HG03097 (cell line): ENCODE data around the gene TBCB.

ENCODE experiments used
- ATAC-seq: cut with Tn5 transposase; IDR thresholded peaks from one replicate; pipeline ENCODE4 v1.9.1; 2021; ENCODE audit not compliant: unreplicated experiment, low FRiP score

TBCB gene

DNA sequence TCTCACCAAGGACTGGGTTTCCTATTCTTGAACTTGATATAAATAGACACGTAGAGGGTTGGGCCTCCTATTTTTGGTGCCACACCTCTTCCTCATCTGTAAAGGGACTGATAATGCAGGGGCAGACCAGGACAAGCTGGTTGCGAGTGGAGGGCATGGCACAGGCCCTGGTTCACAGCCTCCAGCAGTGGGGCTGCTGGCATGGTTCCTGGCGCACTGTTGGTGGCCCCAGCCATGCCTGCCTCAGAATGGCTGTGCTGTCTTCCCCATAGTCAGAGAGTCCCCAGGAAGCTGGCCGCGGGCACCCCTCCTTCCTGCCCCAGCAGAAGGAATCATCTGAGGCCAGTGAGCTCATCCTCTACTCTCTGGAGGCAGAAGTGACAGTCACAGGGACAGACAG lies 14.8 kb upstream of the TBCB start:
- ATAC-seq: no peak

DNA sequence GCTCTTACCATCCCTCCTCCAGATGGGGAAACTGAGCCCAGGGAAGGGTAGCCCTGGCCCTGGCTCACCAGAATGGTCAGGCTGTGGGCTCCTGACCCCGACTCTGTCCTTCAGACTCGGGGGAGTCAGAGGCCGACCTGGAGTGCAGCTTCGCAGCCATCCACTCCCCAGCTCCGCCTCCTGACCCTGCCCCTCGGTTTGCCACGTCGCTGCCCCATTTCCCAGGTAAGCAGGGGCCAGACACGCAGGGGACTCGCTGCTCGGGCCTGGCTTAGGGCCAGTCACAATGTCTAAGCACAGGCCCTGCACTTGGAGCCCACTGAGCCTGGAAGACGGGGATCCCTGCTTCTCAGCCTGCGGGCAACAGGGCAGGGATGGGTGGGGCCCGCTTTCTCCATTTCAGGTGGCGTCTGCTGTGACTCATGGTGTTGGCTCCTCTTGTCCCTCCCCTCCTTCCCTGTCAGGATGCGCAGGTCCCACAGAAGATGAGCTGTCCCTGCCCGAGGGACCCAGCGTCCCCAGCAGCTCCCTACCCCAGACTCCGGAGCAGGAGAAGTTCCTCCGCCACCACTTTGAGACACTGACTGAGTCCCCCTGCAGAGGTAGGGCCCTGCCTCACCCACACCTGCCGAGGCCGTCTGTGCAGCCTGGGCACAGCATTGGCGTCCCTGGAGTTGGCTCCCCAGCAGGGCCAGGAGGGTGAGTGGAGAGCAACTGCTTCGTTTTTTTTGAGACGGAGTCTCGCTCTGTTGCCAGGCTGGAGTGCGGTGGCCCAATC lies 13.5 kb upstream of the TBCB start:
- ATAC-seq: no peak

DNA sequence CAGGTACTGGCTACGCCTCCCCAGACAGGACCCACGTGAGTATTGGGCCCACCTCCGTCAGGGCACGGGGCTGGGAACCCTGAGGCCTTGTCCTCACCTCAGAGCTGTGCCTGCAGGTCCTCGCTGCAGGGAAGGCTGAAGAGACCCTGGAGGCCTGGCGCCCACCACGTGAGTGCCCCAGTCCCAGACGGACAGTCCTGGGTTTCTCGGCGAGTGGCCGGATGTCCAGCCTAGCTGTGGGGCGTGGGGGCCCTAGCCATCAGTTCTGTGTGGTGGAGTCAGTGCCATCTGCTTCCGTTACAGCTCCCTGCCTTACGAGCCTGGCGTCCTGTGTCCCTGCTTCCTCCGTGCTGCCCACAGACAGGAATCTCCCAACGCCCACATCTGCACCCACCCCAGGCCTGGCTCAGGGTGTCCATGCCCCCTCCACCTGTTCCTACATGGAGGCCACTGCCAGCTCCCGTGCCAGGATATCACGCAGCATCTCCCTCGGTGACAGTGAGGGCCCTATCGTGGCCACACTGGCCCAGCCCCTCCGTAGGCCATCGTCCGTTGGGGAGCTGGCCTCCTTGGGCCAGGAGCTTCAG lies 12.1 kb upstream of the TBCB start:
- no peak for ATAC-seq

DNA sequence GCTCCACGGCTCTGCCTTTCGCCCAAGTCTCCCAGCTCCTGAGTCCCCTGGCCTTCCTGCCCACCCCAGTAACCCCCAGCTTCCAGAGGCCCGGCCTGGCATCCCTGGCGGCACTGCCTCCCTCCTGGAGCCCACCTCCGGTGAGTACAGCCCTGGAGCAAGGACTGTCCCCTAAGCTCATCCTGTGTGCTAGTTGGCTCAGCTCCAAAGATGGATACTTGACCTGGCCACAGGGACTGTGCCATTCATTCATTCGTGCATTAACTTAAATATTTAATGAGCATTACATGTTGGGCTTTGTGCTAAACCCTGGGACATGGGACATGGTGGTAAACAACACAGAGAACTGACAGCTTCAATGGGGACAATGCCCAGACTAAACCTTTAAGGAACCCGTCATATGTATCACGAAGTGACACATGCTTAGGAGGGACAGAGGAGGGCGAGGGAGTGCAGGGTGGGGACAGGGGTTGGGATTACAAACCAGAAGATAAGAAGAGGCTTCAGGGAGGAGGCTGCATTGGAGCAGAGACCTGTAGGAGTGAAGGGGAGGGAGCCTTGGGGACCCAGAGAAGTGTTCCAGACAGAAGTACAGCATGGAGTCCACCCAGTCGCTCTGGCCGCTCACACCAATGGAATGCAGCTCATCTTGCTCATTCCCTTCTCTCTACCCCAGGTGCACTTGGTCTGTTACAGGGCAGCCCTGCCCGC lies 11.3 kb upstream of the TBCB start:
- no peak for ATAC-seq

DNA sequence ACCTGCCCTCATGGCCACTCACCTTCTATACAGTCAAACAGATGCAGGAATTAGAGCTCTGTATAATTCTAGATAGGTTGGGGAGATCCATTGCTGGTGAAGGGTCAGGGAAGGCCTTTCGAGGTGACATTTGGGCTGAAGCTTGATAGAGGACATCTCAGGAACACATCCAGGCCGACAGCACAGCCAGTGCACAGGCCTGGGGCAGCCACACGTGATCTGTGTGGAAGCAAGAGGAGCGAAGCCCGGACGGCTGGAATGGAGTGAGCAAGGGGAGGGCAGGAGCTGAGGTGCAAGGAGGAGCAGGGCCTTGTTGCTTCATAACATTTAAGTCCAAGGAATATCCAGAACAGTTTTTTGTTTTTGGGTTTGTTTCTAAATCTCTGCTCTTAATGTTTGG lies 8.8 kb upstream of the TBCB start:
- ATAC-seq: no peak

DNA sequence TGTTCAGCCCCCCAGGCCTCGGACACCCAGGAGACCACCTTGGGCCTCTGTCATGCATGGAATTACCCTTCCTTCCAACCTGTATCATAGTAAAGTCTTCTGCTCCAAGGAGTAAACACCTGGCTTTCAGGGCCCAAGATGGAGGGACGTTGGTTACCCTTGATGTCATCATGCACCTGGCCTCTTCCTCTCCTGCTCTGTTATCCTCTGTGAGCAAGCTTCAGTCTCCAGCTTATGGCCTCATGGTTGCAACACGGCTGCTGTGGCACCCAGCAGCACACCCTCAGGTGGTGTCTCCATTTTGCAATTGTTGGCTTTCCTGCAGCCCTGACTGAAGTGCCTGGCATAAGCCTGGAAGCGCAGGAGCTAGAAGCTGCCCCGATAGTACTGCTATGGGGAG lies 8.3 kb upstream of the TBCB start:
- no peak for ATAC-seq

DNA sequence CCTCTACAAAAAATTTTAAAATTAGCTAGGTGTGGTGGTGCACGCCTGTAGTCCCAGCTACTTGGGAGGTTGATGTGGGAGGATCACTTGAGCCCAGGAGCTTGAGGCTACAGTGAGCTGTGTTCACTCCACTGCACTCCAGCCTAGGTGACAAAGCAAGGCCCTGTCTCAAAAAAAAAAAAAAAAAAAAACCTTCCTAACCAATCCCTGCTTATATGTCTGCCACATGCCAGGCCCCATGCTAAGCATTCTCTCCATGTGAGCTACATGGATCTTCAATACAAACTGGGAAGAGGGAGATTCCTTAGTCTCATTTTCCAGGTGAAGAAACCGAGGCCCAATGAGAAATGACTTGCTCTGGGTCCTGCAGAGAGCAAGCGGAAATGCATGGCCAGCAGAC lies 6.6 kb upstream of the TBCB start:
- no peak for ATAC-seq

DNA sequence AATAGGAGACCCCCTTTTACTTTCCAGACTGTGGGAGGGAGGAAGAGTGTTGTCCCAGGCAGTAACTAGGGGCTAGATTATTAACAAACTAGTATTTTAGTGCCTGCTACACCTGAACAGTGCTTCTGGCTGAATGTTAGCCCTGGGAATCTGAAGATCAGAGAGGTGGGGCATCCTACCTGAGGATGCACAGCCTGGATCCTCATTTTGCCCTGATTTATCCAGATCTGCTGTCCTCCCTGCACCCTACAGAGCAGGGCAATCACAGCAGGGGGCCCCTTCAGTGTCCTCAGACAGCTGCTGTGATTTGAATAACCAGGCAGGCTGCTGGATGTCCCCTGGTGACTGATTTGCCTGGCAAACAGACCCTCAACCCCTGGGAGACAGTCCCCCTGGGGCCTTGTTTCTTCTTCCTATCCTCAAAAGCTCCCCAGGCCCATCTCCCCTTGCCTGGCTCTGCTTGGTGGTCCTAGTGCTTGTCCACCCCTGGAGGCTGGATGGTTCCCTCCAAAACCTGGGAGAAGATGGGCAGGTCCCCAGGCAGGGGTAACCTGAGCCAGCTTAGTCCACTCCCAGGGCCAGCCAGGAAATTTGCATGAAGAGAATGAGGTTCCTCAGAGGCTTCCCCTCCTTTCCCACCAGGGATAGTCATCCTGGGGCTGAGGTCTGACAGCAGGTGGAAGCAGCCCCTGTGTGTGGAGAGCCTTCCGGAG lies 4.6 kb upstream of the TBCB start, which contains the start of gene OVOL3:
Gene OVOL3, plus strand, starts transcription at position 657 of the 713 bp plus-strand sequence. CDS start 60 bp downstream, outside the sequence.
- no peak for ATAC-seq

DNA sequence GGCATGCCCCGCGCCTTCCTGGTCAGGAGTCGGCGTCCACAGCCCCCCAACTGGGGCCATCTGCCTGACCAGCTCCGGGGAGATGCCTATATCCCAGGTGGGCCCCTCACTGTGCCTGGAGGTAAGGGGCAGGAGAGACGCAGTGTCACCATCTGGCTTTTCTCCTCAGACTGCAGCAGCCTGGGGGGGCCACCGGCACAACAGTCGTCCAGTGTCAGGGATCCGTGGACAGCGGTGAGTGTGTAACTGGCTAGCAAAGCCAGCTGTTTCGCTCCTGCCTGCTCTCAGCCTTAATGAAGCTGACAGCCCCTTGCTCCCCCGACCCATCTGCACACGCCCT lies 4.1 kb upstream of the TBCB start:
- no peak for ATAC-seq

DNA sequence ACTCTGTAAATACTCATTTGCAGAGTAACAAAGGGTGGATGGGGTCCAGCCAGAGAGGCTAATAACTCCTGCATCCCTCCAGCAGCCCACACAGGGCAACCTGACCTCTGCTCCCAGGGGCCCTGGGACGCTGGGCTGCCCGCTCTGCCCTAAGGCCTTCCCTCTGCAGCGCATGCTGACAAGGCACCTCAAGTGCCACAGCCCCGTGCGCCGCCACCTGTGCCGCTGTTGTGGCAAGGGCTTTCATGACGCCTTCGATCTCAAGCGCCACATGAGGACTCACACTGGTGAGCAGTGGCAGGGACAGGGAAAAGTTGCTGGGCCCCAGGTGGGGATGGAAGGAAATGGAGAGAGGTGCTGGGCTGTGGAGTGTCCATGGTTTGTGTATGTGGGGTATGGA lies 2.6 kb upstream of the TBCB start:
- ATAC-seq: no peak

DNA sequence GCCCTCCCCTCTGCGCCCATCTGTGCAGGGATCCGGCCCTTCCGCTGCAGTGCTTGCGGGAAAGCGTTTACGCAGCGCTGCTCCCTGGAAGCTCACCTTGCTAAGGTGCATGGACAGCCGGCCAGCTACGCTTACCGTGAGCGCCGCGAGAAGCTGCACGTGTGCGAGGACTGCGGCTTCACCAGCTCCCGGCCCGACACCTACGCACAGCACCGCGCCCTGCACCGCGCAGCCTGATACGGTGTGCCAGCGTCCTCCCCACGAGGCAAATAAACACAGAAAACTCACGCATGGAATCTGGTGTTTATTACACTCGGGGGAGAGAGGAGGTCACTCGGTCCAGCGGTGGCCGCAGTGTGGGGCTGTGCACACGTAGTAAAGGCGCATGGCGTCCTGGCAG lies 1.8 kb upstream of the TBCB start:
- ATAC-seq: no peak

DNA sequence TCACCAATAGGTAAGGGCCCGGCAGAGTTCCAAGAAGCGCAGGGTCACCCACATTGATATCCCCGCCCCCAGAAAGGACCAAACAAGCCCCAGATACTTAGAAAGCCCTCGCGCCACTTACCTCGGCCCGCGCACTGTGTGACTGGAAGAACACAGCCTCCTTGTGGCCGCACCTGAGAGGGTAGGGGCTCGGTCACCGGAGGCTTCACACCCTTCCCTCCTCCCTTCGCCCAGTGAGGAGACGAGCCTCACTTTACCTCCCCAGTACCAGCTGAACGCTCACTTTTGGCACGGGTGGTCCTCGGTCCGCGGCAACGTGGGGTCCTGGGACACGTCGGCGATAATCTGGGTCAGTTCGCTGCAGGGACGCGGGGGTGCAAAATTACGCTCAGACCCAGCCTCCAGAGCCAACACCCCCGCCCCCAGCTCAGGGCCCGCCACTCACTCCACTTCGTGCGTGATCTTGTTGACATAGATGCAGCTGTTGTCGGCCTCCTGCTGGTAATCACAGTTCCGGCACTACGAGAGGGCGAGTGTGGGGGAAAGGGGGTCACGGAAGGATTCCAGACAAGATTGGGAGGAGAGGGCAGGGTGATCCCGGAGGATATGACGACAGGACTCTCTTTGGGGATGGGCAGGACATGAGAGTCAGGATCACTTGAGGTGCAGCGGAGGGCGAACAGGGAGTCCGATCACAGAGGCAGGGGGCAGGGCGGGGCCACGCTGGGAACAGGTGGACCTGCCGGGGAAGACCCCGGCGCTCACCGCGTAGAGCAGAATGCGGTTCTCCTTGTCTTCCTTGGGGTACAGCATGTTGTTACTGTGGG lies 1.2 kb upstream of the TBCB start:
- ATAC-seq: no peak

DNA sequence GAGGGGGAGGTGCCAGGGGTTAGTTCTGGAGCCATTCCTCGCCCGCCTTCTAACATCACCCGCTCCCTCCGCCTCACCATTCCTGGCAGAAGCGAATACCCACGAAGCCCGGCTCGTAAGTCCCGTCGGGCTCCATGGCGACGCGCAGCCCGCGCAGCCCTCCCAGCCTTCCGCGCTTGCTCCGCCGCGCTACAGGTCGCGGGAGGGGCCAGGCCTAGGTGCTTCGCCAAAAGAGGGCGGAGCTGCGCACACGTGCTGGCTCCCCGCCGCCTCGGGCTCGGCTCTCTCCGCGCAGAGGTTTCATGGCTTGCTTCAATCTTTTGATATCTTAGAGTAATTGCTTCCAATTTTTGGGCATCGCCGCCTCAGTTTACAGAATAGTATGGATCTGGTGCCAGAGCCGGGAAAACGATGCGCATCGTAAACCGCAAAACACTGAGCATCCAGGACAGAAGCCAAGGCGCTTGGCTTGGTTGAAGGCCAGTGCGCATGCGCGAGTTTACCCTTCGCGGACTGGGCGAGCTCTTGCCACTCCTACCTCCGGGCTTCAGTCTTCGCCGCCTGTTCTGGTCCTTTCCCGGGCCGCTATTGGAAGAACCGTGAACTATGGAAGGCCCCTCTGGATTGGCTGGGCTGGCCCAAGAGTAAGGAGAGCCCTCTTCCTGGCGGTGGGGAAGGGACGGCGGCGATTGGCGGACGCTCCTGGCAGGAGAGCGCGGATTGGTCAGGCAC lies 381 bp upstream of the TBCB start, which contains the start of gene POLR2I:
Gene POLR2I, minus strand, starts transcription at position 155 of the 732 bp plus-strand sequence. Its CDS starts 19 bp downstream, at position 136.
- ATAC-seq: peak; percentile 70

DNA sequence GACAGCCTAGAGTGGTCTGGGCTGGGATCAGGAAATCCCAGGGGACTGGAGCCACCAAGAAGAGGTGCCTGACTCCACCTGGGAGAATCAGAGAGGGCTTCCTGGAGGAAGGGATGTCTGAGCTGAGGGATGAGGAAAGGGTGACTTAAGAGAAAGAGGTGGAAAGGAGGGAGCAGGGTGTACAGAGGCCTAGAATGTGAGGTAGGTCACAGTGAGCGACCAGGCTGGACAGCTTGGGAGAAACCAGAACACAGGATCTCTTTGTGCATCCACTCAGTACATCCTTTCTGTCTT lies 1.0 kb downstream of the TBCB start:
- ATAC-seq: no peak

DNA sequence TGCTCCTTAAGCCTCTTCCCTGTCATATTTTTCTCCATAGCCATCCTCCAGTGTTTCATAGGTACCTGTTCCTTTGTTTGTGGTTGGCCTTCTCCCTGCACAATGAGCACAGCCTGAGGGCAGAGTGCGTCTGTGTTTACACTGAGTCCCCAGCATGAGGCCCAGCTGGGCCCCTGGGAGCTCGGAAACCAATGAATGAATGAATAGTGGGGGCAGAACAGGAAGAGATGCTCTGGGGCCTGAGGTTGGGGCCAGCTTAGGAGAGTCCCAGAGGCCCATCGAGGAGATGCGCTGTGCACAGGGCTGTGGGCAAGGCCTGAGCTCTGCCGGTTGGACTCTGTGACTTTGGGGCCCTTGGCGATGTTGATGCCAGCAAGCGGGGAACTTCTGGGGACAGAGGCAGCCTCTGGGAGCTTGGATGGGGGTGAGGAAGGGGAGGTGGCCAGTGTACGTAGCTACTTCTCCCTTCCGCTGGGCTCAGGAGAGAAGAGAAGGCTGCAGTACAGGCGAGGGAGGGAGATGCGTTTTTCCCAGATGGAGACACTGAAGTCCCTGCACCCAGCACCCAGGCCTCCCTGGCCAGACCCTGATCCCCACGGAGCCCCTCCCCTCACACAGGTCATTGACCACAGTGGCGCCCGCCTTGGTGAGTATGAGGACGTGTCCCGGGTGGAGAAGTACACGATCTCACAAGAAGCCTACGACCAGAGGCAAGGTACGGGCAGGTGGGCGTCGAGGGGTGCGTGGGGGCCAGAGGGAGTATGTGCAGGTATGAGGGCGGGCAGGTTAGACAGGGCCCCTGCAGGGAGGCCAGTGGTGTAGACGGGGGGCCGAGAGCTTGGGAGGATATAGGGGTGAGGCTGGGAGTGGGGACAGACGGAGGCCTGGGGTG lies 5.1 kb downstream of the TBCB start:
- no peak for ATAC-seq

DNA sequence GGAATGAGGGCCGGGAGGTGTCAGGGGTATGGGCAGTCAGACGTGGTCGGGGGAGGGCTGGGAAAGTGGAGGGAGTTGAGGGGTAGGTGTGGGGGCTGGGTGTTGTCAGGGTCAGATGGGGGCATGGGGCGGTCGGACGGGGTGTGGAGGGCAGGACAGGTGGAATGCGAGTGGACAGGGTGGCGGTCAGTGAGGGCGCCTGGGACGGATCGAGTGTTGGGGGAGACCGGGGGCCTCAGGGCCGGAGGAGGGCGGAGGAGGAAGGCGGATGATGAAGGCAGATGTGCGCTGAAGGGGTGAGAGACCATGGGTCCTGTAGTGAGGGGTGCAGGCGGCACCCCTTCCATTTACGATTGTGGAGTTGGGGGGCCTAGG lies 5.7 kb downstream of the TBCB start:
- ATAC-seq: no peak

DNA sequence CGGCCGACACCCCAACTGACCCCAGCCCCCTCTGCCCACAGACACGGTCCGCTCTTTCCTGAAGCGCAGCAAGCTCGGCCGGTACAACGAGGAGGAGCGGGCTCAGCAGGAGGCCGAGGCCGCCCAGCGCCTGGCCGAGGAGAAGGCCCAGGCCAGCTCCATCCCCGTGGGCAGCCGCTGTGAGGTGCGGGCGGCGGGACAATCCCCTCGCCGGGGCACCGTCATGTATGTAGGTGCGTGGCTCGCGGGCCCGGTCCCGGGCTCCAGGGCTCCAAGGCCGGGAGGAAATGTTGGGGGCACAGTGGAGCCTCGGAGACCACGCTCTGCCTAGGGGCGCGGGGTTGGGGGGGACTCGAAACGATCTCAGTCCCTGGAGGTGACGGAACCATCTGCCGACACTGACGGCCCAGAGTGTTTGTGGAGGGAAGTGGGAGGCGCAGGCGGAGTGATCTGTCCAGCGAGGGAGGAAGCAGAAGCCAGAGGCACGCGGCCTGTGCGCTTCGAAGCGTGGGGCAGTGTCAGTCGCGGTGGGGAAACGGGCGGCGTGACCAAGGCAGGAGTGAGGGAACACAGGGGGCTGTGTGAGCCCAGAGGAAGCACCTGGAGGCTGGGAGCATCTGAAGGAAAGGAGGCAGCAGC lies 6.3 kb downstream of the TBCB start:
- no peak for ATAC-seq

DNA sequence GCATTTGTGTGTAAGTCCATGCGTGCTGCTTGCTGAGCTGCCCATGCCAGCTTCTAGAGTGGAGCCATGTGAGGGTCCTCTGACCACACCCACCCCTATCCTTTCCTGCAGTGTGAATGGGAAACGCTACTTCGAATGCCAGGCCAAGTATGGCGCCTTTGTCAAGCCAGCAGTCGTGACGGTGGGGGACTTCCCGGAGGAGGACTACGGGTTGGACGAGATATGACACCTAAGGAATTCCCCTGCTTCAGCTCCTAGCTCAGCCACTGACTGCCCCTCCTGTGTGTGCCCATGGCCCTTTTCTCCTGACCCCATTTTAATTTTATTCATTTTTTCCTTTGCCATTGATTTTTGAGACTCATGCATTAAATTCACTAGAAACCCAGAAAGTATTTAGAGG lies 10.3 kb downstream of the TBCB start:
- ATAC-seq: no peak

DNA sequence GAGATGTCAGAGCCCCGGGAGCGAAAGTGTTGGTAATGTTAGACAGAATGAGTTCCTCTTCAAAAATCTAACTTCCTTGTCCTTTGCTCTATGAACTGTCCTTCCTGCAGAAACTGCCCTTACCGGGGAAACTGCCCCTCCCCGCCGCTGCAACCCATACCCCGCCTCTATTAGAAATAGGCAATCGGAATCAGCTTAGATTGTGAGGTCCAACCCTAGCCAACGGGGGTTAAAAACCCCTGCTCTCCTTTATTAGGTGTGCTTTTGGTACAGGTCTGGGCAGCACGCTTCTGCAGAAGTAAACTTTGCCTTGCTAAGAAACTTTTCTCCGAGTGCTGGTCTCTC lies 13.1 kb downstream of the TBCB start:
- ATAC-seq: no peak
